Body of pancreas (tissue), 4 donors: ENCODE measurements around the gene MRTFA. TPM values are rescaled to one million over a fixed set of nuclear protein-coding genes. Genes with fewer than 3 reads are reported as not detected.
"Not testable (repeated sequence)": the region's sequence is repeated elsewhere in the genome, so short reads cannot be mapped to it uniquely, and the experiment has no call there.

Experiments
- ATAC-seq: fragments of 150-250 bp; one replicate; pipeline ENCODE4 v1.9.1; 2016
- DNase-seq, 4 donors: peaks; one replicate each; pipeline ENCODE4 v3.0.0-alpha.2; 2019
- H3K27ac ChIP-seq, 4 donors: fragments of 200-600 bp; sonication (generic); 1 replicate in 3 of 4; 2 replicates in 1 of 4; pipeline versions ENCODE4 v1.5.1 to v1.6.1; 2016 to 2019; ENCODE audit warnings: mild to moderate bottlenecking in 1 of 4, mixed read lengths in 1 of 4, moderate library complexity in 1 of 4
- H3K27me3 ChIP-seq, 2 donors: fragments of 200-600 bp; sonication (generic); one replicate each; pipeline ENCODE4 v1.6.0; 2016; ENCODE audit warnings: mild to moderate bottlenecking in 1 of 2
- H3K36me3 ChIP-seq, 2 donors: fragments of 200-600 bp; sonication (generic); replicated peaks in 1 of 2; 2 replicates each; pipeline ENCODE4 v1.5.1; 2016; ENCODE audit warnings: low read depth in 2 of 2; ENCODE audit not compliant: insufficient read depth in 1 of 2
- H3K4me1 ChIP-seq: fragments of 200-600 bp; sonication (generic); one replicate; pipeline ENCODE4 v1.6.0; 2016
- H3K4me3 ChIP-seq, 2 donors: fragments of 200-600 bp; sonication (generic); 1 replicate in 1 of 2; 2 replicates in 1 of 2; pipeline ENCODE4 v1.5.1; 2016 to 2019
- H3K9me3 ChIP-seq, 3 donors: fragments of 200-600 bp; sonication (generic); 1 replicate in 2 of 3; 2 replicates in 1 of 3; pipeline ENCODE4 v1.5.1; 2016
- CTCF ChIP-seq, 7 experiments: fragments of 450-650 bp in 4 of 7; fragments of 200-600 bp in 3 of 7; sonication (generic) in 3 of 7; IDR thresholded peaks; one replicate each; pipeline ENCODE4 v1.5.1; 2016 to 2019; ENCODE audit warnings: antibody characterized with exemption in 7 of 7
- POLR2A ChIP-seq, 3 donors: fragments of 450-650 bp; IDR thresholded peaks; one replicate each; pipeline ENCODE4 v1.6.1; 2016; ENCODE audit warnings: antibody characterized with exemption in 3 of 3, mild to moderate bottlenecking in 2 of 3
- WGBS, 2 donors: methylation state at CpG; one replicate each; pipeline ENCODE4 v1.1.5; 2017; 5-methylcytosine and 5-hydroxymethylcytosine counted together
- intact Hi-C: fragments of 100-400 bp; cut with DNase I; formaldehyde crosslinking; loops from one replicate; pipeline ENCODE4 v1.15.1; 2023
- total RNA-seq, 2 donors: library from RNA; depleted of rRNA; stranded (reverse); fragments of >200 nt; gene quantifications; one replicate each; pipeline ENCODE4 v1.1.0, GENCODE V29; 2016

MRTFA gene
- total RNA-seq, 2 donors from 2014 or later, result 47.0 to 71.5 TPM

DNA sequence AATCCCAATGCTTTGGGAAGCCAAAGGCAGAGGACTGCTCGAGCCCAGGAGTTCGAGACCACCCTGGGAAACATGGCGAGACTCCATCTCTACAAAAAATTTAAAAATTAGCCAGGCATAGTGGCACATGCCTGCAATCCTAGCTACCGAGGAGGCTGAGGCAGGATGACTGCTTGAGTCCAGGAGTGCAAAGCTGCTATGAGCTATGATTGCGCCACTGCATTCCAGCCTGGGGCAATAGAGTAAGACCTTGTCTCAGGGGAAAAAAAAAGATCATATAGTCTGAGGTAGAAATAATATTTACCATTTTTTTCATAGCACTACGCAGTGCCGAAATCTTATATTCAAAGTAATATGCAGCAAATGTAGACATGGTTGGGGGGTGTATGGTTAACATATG is 47.8 kb downstream of the MRTFA start:
- no peaks in the 10 kb centered on the region for H3K36me3 ChIP-seq
- H3K9me3 ChIP-seq, result no peaks in the 10 kb centered on the region
- no peak for DNase-seq
- no peak overlapping the region for H3K27ac ChIP-seq
- intact Hi-C loops, result no loop called here
- no peaks in the 10 kb centered on the region for H3K27me3 ChIP-seq
- ATAC-seq, result no peak
- H3K4me1 ChIP-seq, result peaks cover 4% of the 10 kb centered on the region
- no peak for TF ChIP-seq POLR2A (IDR thresholded peaks at IDR 0.05)
- no peak for TF ChIP-seq CTCF (IDR thresholded peaks at IDR 0.05)
- WGBS, 2 donors, result 89 to 91% methylated on average over 7 of the region's 7 CpGs
- no peak overlapping the region for H3K4me3 ChIP-seq

- no peaks in the 10 kb centered on the region for H3K4me1 ChIP-seq
- H3K27ac ChIP-seq, result no peak overlapping the region
- ATAC-seq, result no peak
- 91 to 95% methylated on average over 5 of the region's 5 CpGs for WGBS, 2 donors
- intact Hi-C loops, result no loop called here
- no peaks in the 10 kb centered on the region for H3K36me3 ChIP-seq
- no peak for DNase-seq
- H3K27me3 ChIP-seq, result no peaks in the 10 kb centered on the region
- no peaks in the 10 kb centered on the region for H3K9me3 ChIP-seq
- TF ChIP-seq POLR2A (IDR thresholded peaks at IDR 0.05), result no peak
- TF ChIP-seq CTCF (IDR thresholded peaks at IDR 0.05), result no peak
- H3K4me3 ChIP-seq, result no peak overlapping the region
Observed at GRCh38 chr22:40586781-40587180, 49.7 kb downstream of the MRTFA start.

DNA sequence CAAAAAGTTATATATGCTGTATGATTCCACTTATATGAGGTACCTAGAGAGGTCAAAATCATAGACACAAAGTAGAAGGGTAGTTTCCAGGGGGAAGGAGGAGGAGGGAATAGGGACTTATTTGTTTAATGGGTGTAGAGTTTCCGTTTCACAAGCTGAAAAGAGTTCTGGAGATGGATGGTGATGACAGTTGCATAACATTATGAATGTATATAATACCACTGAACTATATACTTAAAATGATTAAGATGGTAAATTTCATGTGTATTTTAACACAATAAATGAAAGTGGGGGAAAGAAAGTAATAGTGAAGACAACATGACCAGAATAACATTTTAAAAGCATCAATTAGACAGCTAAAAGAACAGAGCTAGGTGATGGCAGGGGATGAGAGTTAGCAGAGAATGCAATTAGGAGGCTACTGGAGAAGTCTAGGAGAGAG is 51.2 kb downstream of the MRTFA start:
- TF ChIP-seq POLR2A (IDR thresholded peaks at IDR 0.05), result no peak
- no peak for TF ChIP-seq CTCF (IDR thresholded peaks at IDR 0.05)
- 70 to 79% methylated on average over 1 of the region's 1 CpG for WGBS, 2 donors

GRCh38 chr22:40584766-40585165 is 51.8 kb downstream of the MRTFA start:
- intact Hi-C loops, H3K9me3 ChIP-seq, H3K36me3 ChIP-seq, H3K4me1 ChIP-seq, H3K4me3 ChIP-seq, DNase-seq, H3K27ac ChIP-seq, ATAC-seq, H3K27me3 ChIP-seq: not testable (repeated sequence)
- WGBS, 2 donors, result 94 to 95% methylated on average over 9 of the region's 9 CpGs

More for the DNA sequence above, 51.2 kb downstream of the MRTFA start:
- Histone ChIP-seq H3K27me3 (no peaks in the 10 kb centered on the region), H3K27ac (no peak overlapping the region), H3K4me1 (no peaks in the 10 kb centered on the region), H3K36me3 (no peaks in the 10 kb centered on the region), H3K9me3 (no peaks in the 10 kb centered on the region), H3K4me3 (no peak overlapping the region)
- ATAC-seq (no peak), DNase-seq (no peak)
- intact Hi-C loops, result no loop called here

GRCh38 chr22:40583053-40583741 is 53.3 kb downstream of the MRTFA start:
- intact Hi-C loops, result no loop called here
- no peak overlapping the region for H3K4me3 ChIP-seq
- no peaks in the 10 kb centered on the region for H3K27me3 ChIP-seq
- H3K9me3 ChIP-seq, result no peaks in the 10 kb centered on the region
- H3K27ac ChIP-seq, result no peak overlapping the region
- TF ChIP-seq POLR2A (IDR thresholded peaks at IDR 0.05) (no peak), CTCF (IDR thresholded peaks at IDR 0.05) (no peak)
- DNase-seq (no peak), ATAC-seq (no peak)
- WGBS, 2 donors, result 83 to 100% methylated on average over 1 of the region's 1 CpG
- no peaks in the 10 kb centered on the region for H3K36me3 ChIP-seq
- no peaks in the 10 kb centered on the region for H3K4me1 ChIP-seq
